CD4-positive, alpha-beta T cell treated with Interleukin-17A for 4 hours (primary cell): ENCODE data around the gene TMEM204.

Experiments
- DNase-seq: peaks from one replicate; pipeline ENCODE4 v3.0.0-alpha.2; 2020; ENCODE audit warnings: mixed read lengths

TMEM204 gene

DNA sequence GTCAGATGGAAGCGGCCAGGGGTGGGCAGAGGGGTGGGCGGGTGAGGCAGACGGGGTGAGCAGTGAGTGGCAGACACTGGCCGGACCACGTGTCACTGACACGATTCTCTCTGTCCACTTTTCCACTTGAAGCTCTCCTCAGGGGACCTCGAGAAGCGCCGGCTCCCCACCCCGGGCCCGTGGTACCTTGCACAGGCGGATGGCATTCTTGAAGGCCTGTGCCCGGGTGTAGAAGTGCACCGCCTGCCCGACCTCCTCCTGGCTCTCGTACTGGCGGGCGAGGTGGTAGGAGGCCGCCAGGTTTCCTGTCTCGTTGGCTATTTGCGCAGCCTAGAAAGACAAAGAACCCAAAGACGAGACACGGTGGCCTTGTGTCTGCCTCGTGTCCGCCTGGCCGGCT is 9.1 kb upstream of the TMEM204 start:
- no peak for DNase-seq

DNA sequence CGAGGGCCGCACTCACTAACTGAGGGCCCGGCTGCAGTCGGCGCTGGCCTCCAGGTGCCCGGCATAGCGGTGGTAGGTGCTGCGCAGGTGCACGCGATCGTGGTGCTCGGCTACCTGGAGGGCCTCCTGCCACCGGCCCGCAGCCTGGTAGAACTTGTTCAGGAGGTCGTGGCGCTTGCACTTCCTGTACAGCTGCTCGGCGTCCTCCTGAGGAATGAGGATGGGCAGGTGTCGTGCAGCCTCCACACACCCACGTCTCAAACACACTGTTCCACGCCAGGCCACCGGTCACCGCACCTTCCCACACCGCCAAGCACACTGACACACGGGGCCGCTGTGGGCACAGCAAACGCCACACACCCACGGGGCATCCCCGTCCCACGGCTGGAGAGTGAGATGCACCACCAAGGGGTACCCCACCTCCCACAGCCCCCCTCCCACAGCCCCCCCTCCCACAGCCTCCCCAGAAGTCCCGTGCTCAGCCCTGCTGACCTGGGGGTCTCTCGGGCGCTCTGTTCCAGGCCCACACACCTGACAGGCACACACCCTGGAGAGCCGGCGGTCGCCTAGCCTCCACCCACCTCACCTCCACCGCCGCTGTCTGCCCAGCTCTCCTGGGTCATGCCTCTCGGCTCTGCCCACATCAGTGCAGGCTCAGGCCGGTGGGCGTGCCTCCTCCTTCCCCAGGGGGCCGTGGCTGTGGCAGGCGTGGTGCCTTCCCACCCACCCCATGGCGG is 7.4 kb upstream of the TMEM204 start:
- DNase-seq: peak; percentile 65

DNA sequence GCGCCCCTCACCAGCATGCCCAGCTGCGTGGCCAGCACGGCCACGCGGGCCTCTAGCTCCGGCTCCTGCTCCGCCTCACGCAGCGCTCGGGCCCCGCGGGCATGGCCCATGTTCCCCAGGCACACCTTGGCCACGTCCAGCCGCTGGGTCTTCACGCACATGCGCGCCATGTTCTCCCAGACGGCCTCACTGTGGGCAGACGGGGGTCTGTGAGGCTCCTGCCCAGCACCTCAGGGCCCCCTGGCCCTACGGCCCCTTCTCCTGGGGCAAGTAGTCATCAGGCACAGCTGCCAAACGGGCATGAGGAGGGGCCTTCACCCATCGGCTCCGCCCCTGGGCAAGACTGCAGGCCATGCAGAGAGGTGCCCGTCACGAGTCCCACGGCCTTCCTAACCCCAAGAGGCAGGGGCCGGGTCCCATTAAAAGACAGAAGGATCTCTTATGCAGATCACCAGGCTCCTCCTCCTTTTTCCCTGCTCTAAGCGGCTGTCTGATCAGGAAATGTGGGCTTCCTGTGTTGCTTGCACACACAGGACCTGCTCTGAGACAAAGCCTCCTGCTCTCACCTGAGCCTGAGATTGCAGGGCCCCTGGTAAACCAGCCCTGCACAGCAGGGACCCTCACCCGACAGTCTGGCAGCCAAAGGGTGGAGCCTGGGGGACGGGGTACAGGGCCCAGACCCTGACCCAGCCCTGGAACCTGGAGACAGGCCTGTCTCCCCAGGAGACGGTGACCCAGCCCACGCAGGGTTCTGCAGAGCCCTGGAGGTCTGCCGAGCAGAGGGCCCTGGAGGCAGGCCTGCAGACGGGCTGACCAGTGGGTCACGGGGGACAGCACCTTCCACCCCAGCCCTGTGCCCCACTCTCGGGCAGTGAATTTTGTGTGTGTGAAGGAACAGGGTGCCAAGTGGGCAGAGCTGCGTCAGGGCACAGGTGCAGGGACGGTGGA is 6.6 kb upstream of the TMEM204 start:
- peak; percentile 72 for DNase-seq

DNA sequence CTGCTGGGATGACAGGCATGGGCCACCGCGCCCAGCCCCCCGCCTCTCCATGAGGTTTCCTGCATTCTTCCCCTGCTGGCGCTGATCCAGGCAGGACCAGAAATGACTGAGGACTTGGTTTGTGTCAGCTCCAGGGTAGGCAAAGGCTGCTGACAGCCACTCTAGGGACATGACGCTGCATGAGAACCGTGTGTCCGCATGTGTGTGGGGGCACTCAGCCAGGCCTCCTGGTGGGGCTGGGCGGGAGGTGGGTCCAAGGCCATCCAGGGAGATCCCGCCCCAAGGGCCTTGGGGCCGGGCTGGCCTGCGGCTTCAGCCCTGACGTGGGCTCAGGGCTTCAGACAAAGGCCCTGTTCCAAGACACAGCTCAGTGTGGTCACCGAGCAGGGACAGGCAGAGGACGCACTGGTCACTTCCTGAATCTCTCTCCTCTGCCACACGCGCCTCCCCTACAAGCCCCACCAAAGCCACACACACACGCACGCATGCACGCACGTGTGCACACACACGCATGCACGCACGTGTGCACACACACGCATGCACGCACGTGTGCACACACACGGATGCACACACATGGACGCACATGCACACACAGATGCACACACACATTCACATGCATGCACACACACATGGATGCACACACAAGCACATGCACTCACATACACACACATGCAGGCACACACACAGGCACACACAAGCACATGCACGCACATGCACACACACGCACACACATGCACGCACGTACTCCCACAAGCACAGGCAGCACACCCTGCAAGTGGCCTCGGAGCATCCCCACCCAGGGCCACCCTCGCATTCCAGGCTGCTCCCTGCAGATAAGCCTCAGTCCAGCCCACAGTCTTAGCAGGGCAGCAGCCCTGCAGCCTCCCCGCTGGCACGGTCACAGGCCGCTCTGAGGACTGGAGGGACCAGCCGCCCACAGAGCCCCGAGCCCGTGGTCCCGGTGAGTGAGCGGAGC is 5.3 kb upstream of the TMEM204 start:
- DNase-seq: no peak

GRCh38 chr16:1528921-1529537 is 4.4 kb upstream of the TMEM204 start:
- DNase-seq: no peak

DNA sequence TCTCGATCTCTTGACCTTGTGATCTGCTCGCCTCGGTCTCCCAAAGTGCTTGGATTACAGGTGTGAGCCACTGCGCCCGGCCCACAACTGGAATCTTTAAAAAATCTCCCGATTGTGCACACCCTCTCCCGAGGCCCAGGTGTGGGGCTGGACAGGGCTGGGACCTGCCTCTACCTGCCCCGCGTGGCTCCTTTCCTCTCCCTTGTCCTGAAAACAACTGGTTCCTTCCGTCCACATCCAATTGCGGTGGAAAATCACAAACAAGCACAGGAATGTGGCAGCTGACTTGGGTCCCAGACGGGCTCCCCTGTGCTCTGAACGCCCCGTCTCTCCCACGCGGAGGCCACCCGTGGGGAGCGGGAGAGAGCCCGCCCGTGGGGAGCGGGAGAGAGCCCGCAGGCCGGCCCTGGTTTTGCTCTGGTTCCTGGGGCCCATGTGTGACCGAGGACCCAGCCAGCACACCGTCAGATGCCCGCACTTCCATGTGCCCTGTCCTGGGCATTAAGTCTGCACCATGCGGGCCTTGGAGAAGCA is 3.0 kb upstream of the TMEM204 start:
- DNase-seq: no peak

GRCh38 chr16:1530883-1531637 is 2.4 kb upstream of the TMEM204 start:
- no peak for DNase-seq

DNA sequence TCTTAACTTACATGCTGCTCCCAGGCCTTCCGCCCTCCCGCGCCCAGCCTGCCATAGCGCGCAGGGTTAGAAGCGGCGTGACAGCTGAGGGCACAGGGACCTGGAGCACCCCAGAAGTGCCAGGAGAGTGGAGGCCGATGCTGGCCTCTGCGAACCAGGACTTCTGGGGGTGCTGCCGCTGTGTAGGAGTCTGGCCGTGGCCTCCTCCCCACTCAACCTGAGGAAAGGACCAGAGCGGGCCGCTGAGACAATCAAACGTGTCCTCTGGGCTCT is 1.9 kb upstream of the TMEM204 start:
- no peak for DNase-seq

GRCh38 chr16:1532081-1532760 is 1.2 kb upstream of the TMEM204 start:
- no peak for DNase-seq

DNA sequence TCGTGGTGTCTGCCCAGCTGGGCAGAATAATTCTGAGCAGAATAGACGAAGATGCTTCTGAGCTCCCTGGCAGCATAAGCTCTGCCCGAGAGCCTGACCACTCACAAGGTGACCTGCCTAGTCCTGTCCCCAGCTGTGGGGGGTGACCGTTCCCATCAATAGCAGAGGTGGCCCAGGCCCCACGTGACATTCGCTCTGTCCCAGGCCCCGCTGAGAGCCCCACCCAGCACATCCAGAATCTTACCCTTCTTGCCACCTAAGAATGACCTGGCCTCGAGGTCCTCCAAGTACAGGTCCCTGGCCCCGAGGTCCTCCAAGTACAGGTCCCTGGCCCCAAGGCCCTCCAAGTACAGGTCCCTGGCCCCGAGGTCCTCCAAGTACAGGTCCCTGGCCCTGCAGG is 695 bp upstream of the TMEM204 start:
- no peak for DNase-seq

GRCh38 chr16:1534021-1535020 is 855 bp downstream of the TMEM204 start:
- peak; percentile 44 for DNase-seq

- peak; percentile 52 for DNase-seq
These were observed 2.2 kb downstream of the TMEM204 start for GRCh38 chr16:1535391-1536291.

- no peak for DNase-seq
These were observed 3.1 kb downstream of the TMEM204 start for GRCh38 chr16:1536601-1537000.

DNA sequence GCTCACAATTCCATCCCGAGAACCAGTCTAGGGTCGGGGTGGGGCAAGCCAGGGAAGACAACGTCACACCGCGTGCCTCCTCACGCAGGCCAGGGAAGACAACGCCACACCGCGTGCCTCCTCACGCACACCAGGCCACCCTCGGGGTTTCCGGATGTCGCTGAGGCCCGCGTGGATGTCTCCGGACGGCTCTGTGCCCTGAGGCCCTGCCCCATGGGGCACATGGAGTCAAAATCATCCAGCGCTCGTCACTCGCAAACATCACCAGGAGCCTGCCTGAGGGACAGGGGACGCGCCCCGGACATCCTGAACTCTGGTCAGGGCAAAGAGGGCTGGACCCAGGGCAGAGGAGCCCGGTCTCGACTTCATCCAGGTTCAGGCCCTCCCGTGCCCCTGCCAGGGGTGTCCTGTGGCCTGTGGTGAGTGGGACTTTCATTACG is 3.7 kb downstream of the TMEM204 start:
- no peak for DNase-seq

- DNase-seq: peak; percentile 65
These were observed 4.4 kb downstream of the TMEM204 start for GRCh38 chr16:1537763-1538289.

GRCh38 chr16:1538804-1539520 is 5.5 kb downstream of the TMEM204 start:
- DNase-seq: peak; percentile 64
